Endothelial cell of umbilical vein (primary cell): ENCODE measurements around the gene PRKAG2. TPM values are rescaled to one million over a fixed set of nuclear protein-coding genes. Genes with fewer than 3 reads are reported as not detected.

Experiments used
- BruUV-seq: library from RNA; stranded (reverse); fragments of 400-500 nt; replicated peaks from 2 replicates; lab custom pipeline; 2021; lab: Mats Ljungman, UMichigan
- CTCF ChIA-PET: fragments of 300-600, 350-600 bp; sonication (Branson Sonifier 250); formaldehyde crosslinking; loops from one replicate; lab custom pipeline; 2021; ENCODE audit warnings: antibody characterized with exemption, inconsistent platforms; lab: Charles Lee
- POLR2A ChIA-PET: fragments of 300-600, 350-600 bp; sonication (Branson Sonifier 250); formaldehyde crosslinking; loops from one replicate; lab custom pipeline; 2021; ENCODE audit warnings: antibody characterized with exemption, inconsistent platforms; lab: Charles Lee
- DNase-seq: peaks from one replicate; pipeline ENCODE4 v3.0.0-alpha.2; 2011; ENCODE audit warnings: low read depth, low spot score
- FAIRE-seq: peaks from 2 replicates; lab custom pipeline; 2011; peaks lifted over from hg19 to GRCh38; lab: Jason Lieb, UNC
- H2AFZ ChIP-seq: 2 replicates; pipeline ENCODE4 v1.6.0; 2012; ENCODE audit warnings: low read depth, low read length, control low read depth, inconsistent platforms
- H3K27ac ChIP-seq: 2 replicates; pipeline ENCODE4 v1.5.1; 2011; ENCODE audit warnings: low read depth, mild to moderate bottlenecking, control low read depth, low read length, moderate library complexity; ENCODE audit not compliant: insufficient read depth
- H3K27me3 ChIP-seq, 2 experiments: 2 replicates each; pipeline versions ENCODE4 v1.6.0 to v1.6.1; 2011; ENCODE audit warnings: low read length in 2 of 2, mixed read lengths in 1 of 2; ENCODE audit not compliant: control insufficient read depth in 2 of 2, insufficient read depth in 2 of 2
- H3K36me3 ChIP-seq, 2 experiments: 2 replicates in 1 of 2; 3 replicates in 1 of 2; pipeline ENCODE4 v1.5.1; 2011; ENCODE audit warnings: low read length in 2 of 2, mild to moderate bottlenecking in 1 of 2, moderate library complexity in 1 of 2; ENCODE audit not compliant: control insufficient read depth in 2 of 2, insufficient read depth in 2 of 2; ENCODE audit errors: extremely low read depth in 1 of 2
- H3K4me1 ChIP-seq: 3 replicates; pipeline ENCODE4 v1.5.1; 2011; ENCODE audit warnings: mild to moderate bottlenecking, low read length; ENCODE audit not compliant: control insufficient read depth, insufficient read depth; ENCODE audit errors: extremely low read depth
- H3K4me2 ChIP-seq: 2 replicates; pipeline ENCODE4 v1.6.1; 2011; ENCODE audit warnings: low read length, control low read depth, mixed read lengths; ENCODE audit not compliant: insufficient read depth
- H3K4me3 ChIP-seq, 3 experiments: fragments of 200-600 bp in 1 of 3; sonication (generic), shearing (Covaris generic) in 1 of 3; replicated peaks in 1 of 3; 2 replicates each; pipeline ENCODE4 v1.5.1; 2011 to 2016; ENCODE audit warnings: control low read depth in 3 of 3, low read length in 3 of 3, mild to moderate bottlenecking in 2 of 3, inconsistent platforms in 1 of 3, low read depth in 1 of 3, moderate library complexity in 1 of 3; ENCODE audit not compliant: insufficient read depth in 1 of 3
- H3K79me2 ChIP-seq: 2 replicates; pipeline ENCODE4 v1.6.0; 2012; ENCODE audit warnings: low read length, inconsistent platforms; ENCODE audit not compliant: control insufficient read depth, insufficient read depth
- H3K9ac ChIP-seq: replicated peaks from 2 replicates; pipeline ENCODE3; 2011; ENCODE audit warnings: low read length, control low read depth; ENCODE audit not compliant: insufficient read depth; ENCODE audit errors: extremely low read depth
- H3K9me1 ChIP-seq: replicated peaks from 3 replicates; pipeline ENCODE4 v1.6.0; 2011; ENCODE audit warnings: mild to moderate bottlenecking, low read length; ENCODE audit not compliant: control insufficient read depth, insufficient read depth; ENCODE audit errors: extremely low read depth
- H3K9me3 ChIP-seq: replicated peaks from 2 replicates; pipeline ENCODE4 v1.5.1; 2012; ENCODE audit warnings: low read length, inconsistent platforms; ENCODE audit not compliant: control insufficient read depth, insufficient read depth
- H4K20me1 ChIP-seq: replicated peaks from 2 replicates; pipeline ENCODE3; 2011; ENCODE audit warnings: mild to moderate bottlenecking, low read length; ENCODE audit not compliant: control insufficient read depth, insufficient read depth; ENCODE audit errors: extremely low read depth
- CTCF ChIP-seq, 2 donors: IDR thresholded peaks; 1 replicate in 1 of 2; 2 replicates in 1 of 2; pipeline ENCODE4 v1.5.1; 2011; ENCODE audit warnings: low read length in 2 of 2, mild to moderate bottlenecking in 2 of 2, moderate library complexity in 2 of 2, control low read depth in 1 of 2, inconsistent platforms in 1 of 2, low read depth in 1 of 2; ENCODE audit not compliant: insufficient read depth in 1 of 2; ENCODE audit errors: extremely low read depth in 1 of 2
- EZH2 ChIP-seq: IDR thresholded peaks from 2 replicates; pipeline ENCODE4 v1.6.1; 2012; ENCODE audit warnings: borderline replicate concordance, low read depth, mild to moderate bottlenecking, moderate library complexity, low read length, inconsistent platforms; ENCODE audit not compliant: severe bottlenecking
- FOS ChIP-seq: IDR thresholded peaks from 2 replicates; pipeline ENCODE4 v1.6.1; 2011; ENCODE audit warnings: mild to moderate bottlenecking, low read length, moderate library complexity, borderline replicate concordance; ENCODE audit not compliant: insufficient read depth
- GATA2 ChIP-seq: IDR thresholded peaks from 2 replicates; pipeline ENCODE4 v1.7.0; 2011; ENCODE audit warnings: low read depth, mild to moderate bottlenecking, moderate library complexity, mixed read lengths, low read length; ENCODE audit not compliant: insufficient read length, insufficient read depth
- JUN ChIP-seq: IDR thresholded peaks from 2 replicates; pipeline ENCODE4 v1.6.1; 2011; ENCODE audit warnings: borderline replicate concordance, low read depth; ENCODE audit not compliant: insufficient read length, insufficient read depth
- MYC ChIP-seq: IDR thresholded peaks from one replicate; pipeline ENCODE4 v1.6.1; 2011; ENCODE audit warnings: mild to moderate bottlenecking, low read depth, low read length
- POLR2A ChIP-seq: IDR thresholded peaks from 2 replicates; pipeline ENCODE4 v1.6.1; 2012; ENCODE audit warnings: low read depth, mild to moderate bottlenecking, control low read depth, low read length
- POLR2AphosphoS5 ChIP-seq: IDR thresholded peaks from 2 replicates; pipeline ENCODE4 v1.6.1; 2012; ENCODE audit warnings: low read depth, mild to moderate bottlenecking, control low read depth, low read length, moderate library complexity; ENCODE audit not compliant: insufficient read depth
- dilution Hi-C: fragments of 300-500 bp; cut with MboI; formaldehyde crosslinking; loops from one replicate; pipeline ENCODE4 v1.15.0; 2019; ENCODE audit warnings: low sequenced_read_pairs; ENCODE audit not compliant: extremely low pct_ligation_motif_present
- intact Hi-C: fragments of 100-400 bp; cut with micrococcal nuclease; formaldehyde crosslinking; loops from one replicate; pipeline ENCODE4 v1.10.0; 2022
- polyA plus RNA-seq, 4 experiments: library from polyadenylated mRNA; depleted of rRNA in 3 of 4; stranded (reverse) in 3 of 4; unstranded in 1 of 4; fragments of >200 nt; gene quantifications; 2 replicates each; pipeline versions ENCODE4 v1.2.1 to v1.2.3, GENCODE V29; 2011 to 2012; ENCODE audit warnings: missing spikeins in 1 of 4
- total RNA-seq: library from RNA; stranded (reverse); gene quantifications from 2 replicates; pipeline ENCODE4 v1.2.3, GENCODE V29; 2021
- TF ChIP-seq, protein P1 (sequence below): IDR thresholded peaks from 2 replicates; pipeline ENCODE4 v1.6.1; 2011; ENCODE audit not compliant: insufficient read depth, insufficient read length

Gene PRKAG2
- total and polyA plus RNA-seq, 2 donors (not counting 3 experiments of a cell fraction or from before 2014, with no cell fraction given): 19.3 to 51.5 TPM

DNA sequence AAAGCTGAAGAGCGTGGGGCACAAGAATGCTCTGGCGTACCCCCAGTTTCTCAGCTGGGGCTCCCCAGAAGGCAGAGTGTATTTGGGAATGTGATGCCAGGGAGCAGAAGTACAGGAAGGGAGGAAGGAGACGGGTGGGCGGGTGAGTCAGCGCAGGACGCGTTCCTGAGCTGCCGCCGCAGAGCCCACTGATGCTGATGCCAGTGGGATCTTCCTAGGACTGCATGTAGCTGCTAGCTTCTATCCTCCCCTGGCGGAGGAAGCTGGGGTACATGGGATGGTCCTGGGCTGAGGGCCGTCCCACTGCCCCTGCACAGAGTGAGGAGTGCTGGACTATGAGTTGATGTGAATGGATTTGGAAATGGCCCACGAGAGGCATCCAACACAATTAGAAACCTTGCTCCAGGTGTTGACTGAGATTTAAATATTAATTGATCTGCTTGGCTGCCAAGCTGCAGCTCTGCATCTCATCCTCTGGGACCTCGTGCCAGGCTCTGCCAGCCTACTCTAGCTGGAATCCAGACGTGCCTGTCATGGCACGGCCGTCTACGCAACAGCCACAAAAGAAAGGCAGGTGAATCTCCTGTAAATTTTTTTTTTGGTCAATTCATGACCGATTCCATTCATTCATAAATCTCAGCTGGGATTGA lies 291.0 kb downstream of the PRKAG2 start:
- TF ChIP-seq FOS: peak; percentile 68
- TF ChIP-seq CTCF (IDR thresholded peaks at IDR 0.05; ENCODE audit: extremely low read depth in 1 of 2, insufficient read depth in 1 of 2, low read depth in 1 of 2, low read length in 2 of 2): peak in 1 of 2 donors; percentile 28
- TF ChIP-seq, protein P1, sequence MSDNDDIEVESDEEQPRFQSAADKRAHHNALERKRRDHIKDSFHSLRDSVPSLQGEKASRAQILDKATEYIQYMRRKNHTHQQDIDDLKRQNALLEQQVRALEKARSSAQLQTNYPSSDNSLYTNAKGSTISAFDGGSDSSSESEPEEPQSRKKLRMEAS: no peak
- TF ChIP-seq POLR2AphosphoS5: peak; percentile 60
- no peak for TF ChIP-seq POLR2A
- no peak for TF ChIP-seq GATA2
- TF ChIP-seq JUN: peak; percentile 24
- TF ChIP-seq MYC: no peak
- TF ChIP-seq EZH2: no peak
- DNase-seq (peak; percentile 77), FAIRE-seq (peak; percentile 71)
- POLR2A ChIA-PET: interaction anchor here (0.5 kb wide), 1 partner anchor 40 kb away, joined by 3 read pairs; no protein-coding TSS in a partner anchor
- BruUV-seq: no TSS peak
- intact Hi-C loops (no loop called here), dilution Hi-C loops (no loop called here)
- Histone ChIP-seq H3K4me2 (peak overlapping the region; percentile 65), H3K9me1 (no peaks in the 10 kb centered on the region), H3K4me1 (peaks cover 30% of the 10 kb centered on the region), H3K4me3 (no peak overlapping the region), H3K27me3 (no peaks in the 10 kb centered on the region), H3K9me3 (no peaks in the 10 kb centered on the region), H2AFZ (no peak overlapping the region), H3K27ac (peak overlapping the region; percentile 83), H3K9ac (peak overlapping the region; percentile 36), H4K20me1 (no peaks in the 10 kb centered on the region), H3K36me3 (no peaks in the 10 kb centered on the region), H3K79me2 (peaks cover 9% of the 10 kb centered on the region)
- CTCF ChIA-PET: interaction anchor here (0.7 to 2.5 kb wide), 12 partner anchors 10 to 220 kb away, joined by 3 to 21 read pairs (median 4); no protein-coding TSS in a partner anchor
